Subcutaneous abdominal adipose tissue (tissue), 5 donors: ENCODE measurements around the gene RABL2B.
A peak's percentile ranks its signal among the peaks of the same experiment; 100 is the strongest.
"Not testable (repeated sequence)": the region's sequence is repeated elsewhere in the genome, so short reads cannot be mapped to it uniquely, and the experiment has no call there.

Experiments used
- H3K27ac ChIP-seq: one replicate; pipeline ENCODE4 v1.7.0; 2013; ENCODE audit warnings: low read depth, mild to moderate bottlenecking, inconsistent platforms, low read length, moderate library complexity
- H3K27me3 ChIP-seq, 5 donors: one replicate each; pipeline ENCODE4 v1.7.0; 2013; ENCODE audit warnings: low read length in 5 of 5, inconsistent platforms in 1 of 5; ENCODE audit not compliant: control insufficient read depth in 5 of 5, insufficient read depth in 4 of 5
- H3K36me3 ChIP-seq, 5 donors: one replicate each; pipeline ENCODE4 v1.7.0; 2013; ENCODE audit warnings: low read length in 5 of 5; ENCODE audit not compliant: control insufficient read depth in 5 of 5, insufficient read depth in 5 of 5
- H3K4me1 ChIP-seq, 5 donors: one replicate each; pipeline ENCODE4 v1.7.0; 2013; ENCODE audit warnings: low read length in 5 of 5, mild to moderate bottlenecking in 3 of 5, moderate library complexity in 1 of 5; ENCODE audit not compliant: control insufficient read depth in 5 of 5, insufficient read depth in 5 of 5
- H3K4me3 ChIP-seq, 5 donors: one replicate each; pipeline ENCODE4 v1.7.0; 2013; ENCODE audit warnings: low read length in 5 of 5, low read depth in 1 of 5
- H3K9ac ChIP-seq, 5 donors: one replicate each; pipeline ENCODE4 v1.7.0; 2013; ENCODE audit warnings: low read length in 5 of 5, mild to moderate bottlenecking in 4 of 5, moderate library complexity in 3 of 5
- H3K9me3 ChIP-seq, 5 donors: one replicate each; pipeline ENCODE4 v1.7.0; 2013; ENCODE audit warnings: low read length in 5 of 5; ENCODE audit not compliant: control insufficient read depth in 5 of 5
- donor health status: healthy.
- donor health status: healthy.
- donor health status: healthy.
- donor health status: healthy.
- donor health status: healthy.

RABL2B gene

GRCh38 chr22:50759597-50760341, 23.7 kb downstream of the RABL2B start:
- H3K4me3 ChIP-seq, H3K36me3 ChIP-seq, H3K9ac ChIP-seq, H3K4me1 ChIP-seq, H3K9me3 ChIP-seq, H3K27ac ChIP-seq, H3K27me3 ChIP-seq: not testable (repeated sequence)

GRCh38 chr22:50756949-50757491, 26.4 kb downstream of the RABL2B start:
- not testable (repeated sequence) for H3K9me3 ChIP-seq, H3K27ac ChIP-seq, H3K4me1 ChIP-seq, H3K27me3 ChIP-seq, H3K36me3 ChIP-seq
- peak overlapping the region; percentile 63 to 76 (median 71) for H3K4me3 ChIP-seq
- H3K9ac ChIP-seq = peak overlapping the region in 2 of 5 donors; percentile 11 to 26

- H3K4me1 ChIP-seq, H3K27me3 ChIP-seq, H3K9me3 ChIP-seq, H3K27ac ChIP-seq, H3K36me3 ChIP-seq, H3K9ac ChIP-seq: not testable (repeated sequence)
- H3K4me3 ChIP-seq = peak overlapping the region in 1 of 5 donors; percentile 76
Measured at GRCh38 chr22:50756406-50756805, 27.0 kb downstream of the RABL2B start.

GRCh38 chr22:50755251-50755650, 28.2 kb downstream of the RABL2B start:
- H3K27ac ChIP-seq, H3K27me3 ChIP-seq, H3K4me3 ChIP-seq: not testable (repeated sequence)

GRCh38 chr22:50749302-50750074, 33.9 kb downstream of the RABL2B start:
- not testable (repeated sequence) for H3K36me3 ChIP-seq, H3K9me3 ChIP-seq, H3K4me3 ChIP-seq, H3K27me3 ChIP-seq, H3K27ac ChIP-seq, H3K9ac ChIP-seq, H3K4me1 ChIP-seq

More at GRCh38 chr22:50755251-50755650, 28.2 kb downstream of the RABL2B start:
- H3K4me1 ChIP-seq, H3K9ac ChIP-seq, H3K36me3 ChIP-seq, H3K9me3 ChIP-seq: not testable (repeated sequence)

GRCh38 chr22:50748630-50749029, 34.8 kb downstream of the RABL2B start:
- H3K36me3 ChIP-seq, H3K4me3 ChIP-seq, H3K4me1 ChIP-seq, H3K27ac ChIP-seq, H3K9ac ChIP-seq, H3K9me3 ChIP-seq, H3K27me3 ChIP-seq: not testable (repeated sequence)

- H3K9ac ChIP-seq, H3K27ac ChIP-seq, H3K27me3 ChIP-seq, H3K36me3 ChIP-seq, H3K4me3 ChIP-seq, H3K9me3 ChIP-seq, H3K4me1 ChIP-seq: not testable (repeated sequence)
Measured at GRCh38 chr22:50747521-50747920, 35.9 kb downstream of the RABL2B start.

- H3K36me3 ChIP-seq, H3K4me3 ChIP-seq, H3K27ac ChIP-seq, H3K27me3 ChIP-seq, H3K4me1 ChIP-seq, H3K9me3 ChIP-seq, H3K9ac ChIP-seq: not testable (repeated sequence)
Measured at GRCh38 chr22:50744424-50744823, 39.0 kb downstream of the RABL2B start.

GRCh38 chr22:50740714-50741113, 42.7 kb downstream of the RABL2B start:
- H3K27ac ChIP-seq, H3K9ac ChIP-seq, H3K4me1 ChIP-seq, H3K9me3 ChIP-seq, H3K4me3 ChIP-seq, H3K36me3 ChIP-seq, H3K27me3 ChIP-seq: not testable (repeated sequence)

- no peaks in the 10 kb centered on the region for H3K36me3 ChIP-seq
- H3K9ac ChIP-seq = no peak overlapping the region
- H3K4me3 ChIP-seq = no peak overlapping the region
- no peak overlapping the region for H3K27ac ChIP-seq
- H3K4me1 ChIP-seq = no peaks in the 10 kb centered on the region
- H3K9me3 ChIP-seq = no peaks in the 10 kb centered on the region
- peaks cover 0 to 6% (median 0%) of the 10 kb centered on the region in 5 donors for H3K27me3 ChIP-seq
Measured at GRCh38 chr22:50739894-50740293, 43.5 kb downstream of the RABL2B start.
